Ishikawa (cell line): ENCODE measurements around the gene SHOX.

Source experiments
- CREB1 ChIP-seq: IDR thresholded peaks from 2 replicates; pipeline ENCODE4 v1.6.1; 2012; ENCODE audit warnings: low read depth
- EGR1 ChIP-seq: IDR thresholded peaks from 2 replicates; pipeline ENCODE4 v1.6.1; 2012
- MAX ChIP-seq: IDR thresholded peaks from 2 replicates; pipeline ENCODE4 v1.6.1; 2012
- RAD21 ChIP-seq: IDR thresholded peaks from 2 replicates; pipeline ENCODE4 v1.6.1; 2012; ENCODE audit warnings: low read depth
- REST ChIP-seq: IDR thresholded peaks from 2 replicates; pipeline ENCODE4 v1.6.1; 2012; ENCODE audit warnings: low read depth, mild to moderate bottlenecking
- TAF1 ChIP-seq: IDR thresholded peaks from 2 replicates; pipeline ENCODE4 v1.6.1; 2012; ENCODE audit warnings: low read depth, mild to moderate bottlenecking
- TCF12 ChIP-seq: IDR thresholded peaks from 2 replicates; pipeline ENCODE4 v1.6.1; 2012; ENCODE audit warnings: low read depth
- TEAD4 ChIP-seq: IDR thresholded peaks from 2 replicates; pipeline ENCODE4 v1.6.1; 2012

GRCh38 chrX:627510-627981 lies 3.0 kb upstream of the SHOX start:
- no peak for TF ChIP-seq CREB1
- TF ChIP-seq MAX: no peak
- no peak for TF ChIP-seq TCF12
- no peak for TF ChIP-seq EGR1
- TF ChIP-seq RAD21: no peak
- no peak for TF ChIP-seq REST
- TF ChIP-seq TAF1: no peak
- TF ChIP-seq TEAD4: no peak
